Measurements from ENCODE around the gene SPATA24. TPM values are rescaled to one million over a fixed set of nuclear protein-coding genes. Genes with fewer than 3 reads are reported as not detected.

SPATA24 gene
- total RNA-seq, 1 donor from 2014 or later = 6.2 TPM

DNA sequence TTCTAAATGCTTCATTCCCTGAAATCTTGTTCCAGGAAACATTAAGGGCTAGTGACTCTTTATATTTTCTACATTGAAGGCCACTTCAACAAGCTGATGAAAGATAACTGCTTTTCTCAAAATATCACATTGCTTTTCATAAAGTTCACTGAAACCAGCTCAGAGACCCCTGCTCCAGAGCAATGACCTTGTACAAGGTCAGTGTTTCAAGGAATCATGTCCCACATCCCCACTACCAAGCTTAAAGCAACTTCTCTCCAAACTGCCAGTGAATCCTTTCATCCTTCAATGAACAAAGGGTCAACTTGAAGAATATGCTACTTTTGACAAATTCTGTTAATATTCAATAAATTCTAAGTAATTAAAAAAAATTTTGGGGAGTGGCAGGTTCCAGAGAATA lies 12.0 kb upstream of the SPATA24 start:
- no peaks in the 10 kb centered on the region for H3K27me3 Mint-ChIP-seq (ENCODE audit: unreplicated experiment)
- TF ChIP-seq, protein P1, sequence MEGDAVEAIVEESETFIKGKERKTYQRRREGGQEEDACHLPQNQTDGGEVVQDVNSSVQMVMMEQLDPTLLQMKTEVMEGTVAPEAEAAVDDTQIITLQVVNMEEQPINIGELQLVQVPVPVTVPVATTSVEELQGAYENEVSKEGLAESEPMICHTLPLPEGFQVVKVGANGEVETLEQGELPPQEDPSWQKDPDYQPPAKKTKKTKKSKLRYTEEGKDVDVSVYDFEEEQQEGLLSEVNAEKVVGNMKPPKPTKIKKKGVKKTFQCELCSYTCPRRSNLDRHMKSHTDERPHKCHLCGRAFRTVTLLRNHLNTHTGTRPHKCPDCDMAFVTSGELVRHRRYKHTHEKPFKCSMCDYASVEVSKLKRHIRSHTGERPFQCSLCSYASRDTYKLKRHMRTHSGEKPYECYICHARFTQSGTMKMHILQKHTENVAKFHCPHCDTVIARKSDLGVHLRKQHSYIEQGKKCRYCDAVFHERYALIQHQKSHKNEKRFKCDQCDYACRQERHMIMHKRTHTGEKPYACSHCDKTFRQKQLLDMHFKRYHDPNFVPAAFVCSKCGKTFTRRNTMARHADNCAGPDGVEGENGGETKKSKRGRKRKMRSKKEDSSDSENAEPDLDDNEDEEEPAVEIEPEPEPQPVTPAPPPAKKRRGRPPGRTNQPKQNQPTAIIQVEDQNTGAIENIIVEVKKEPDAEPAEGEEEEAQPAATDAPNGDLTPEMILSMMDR (IDR thresholded peaks at IDR 0.05; ENCODE audit: partially characterized antibody, unreplicated experiment) = no peak
- H3K4me1 Mint-ChIP-seq (ENCODE audit: low read depth, unreplicated experiment) = no peaks in the 10 kb centered on the region
- DNase-seq = no peak
- no peak overlapping the region for H3K4me3 Mint-ChIP-seq (ENCODE audit: unreplicated experiment)
- no peaks in the 10 kb centered on the region for H3K9me3 Mint-ChIP-seq (ENCODE audit: unreplicated experiment)
- H3K36me3 Mint-ChIP-seq (ENCODE audit: unreplicated experiment) = peaks cover 5% of the 10 kb centered on the region
- H3K27ac Mint-ChIP-seq (ENCODE audit: unreplicated experiment) = no peak overlapping the region

GRCh38 chr5:139415221-139415861 lies 11.5 kb upstream of the SPATA24 start:
- DNase-seq = no peak
- Mint-ChIP-seq H3K4me1 (ENCODE audit: low read depth, unreplicated experiment) (no peaks in the 10 kb centered on the region), H3K27me3 (ENCODE audit: unreplicated experiment) (no peaks in the 10 kb centered on the region), H3K27ac (ENCODE audit: unreplicated experiment) (no peak overlapping the region), H3K9me3 (ENCODE audit: unreplicated experiment) (no peaks in the 10 kb centered on the region), H3K4me3 (ENCODE audit: unreplicated experiment) (no peak overlapping the region), H3K36me3 (ENCODE audit: unreplicated experiment) (peaks cover 5% of the 10 kb centered on the region)
- TF ChIP-seq, protein P1 (IDR thresholded peaks at IDR 0.05; ENCODE audit: partially characterized antibody, unreplicated experiment) = no peak

DNA sequence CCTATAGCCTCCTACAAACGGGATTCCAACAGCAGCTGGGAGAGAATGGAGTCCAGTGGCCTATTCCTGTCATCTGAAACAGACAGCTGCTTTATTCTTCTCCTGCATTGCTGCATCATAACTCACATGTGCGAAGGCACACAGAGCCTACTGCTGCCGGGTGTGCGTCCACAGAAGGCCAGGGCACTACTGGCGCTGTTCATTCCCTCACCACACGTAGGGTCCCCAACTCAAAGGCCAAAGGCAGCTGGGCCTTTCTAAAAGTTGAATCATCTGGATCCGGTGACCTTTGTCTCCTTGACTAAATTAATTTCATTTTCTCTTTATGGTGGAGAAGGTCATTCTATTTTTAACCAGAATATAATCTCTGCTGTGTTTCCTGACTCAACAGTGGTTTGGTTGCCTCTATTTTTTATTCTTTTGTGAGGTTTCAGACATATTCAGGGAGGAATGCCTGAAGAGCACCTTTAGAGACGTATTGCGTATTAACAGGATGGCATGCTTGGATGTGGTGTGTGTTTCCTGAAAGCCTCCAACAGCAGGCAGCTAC lies 10.8 kb upstream of the SPATA24 start:
- Mint-ChIP-seq H3K36me3 (ENCODE audit: unreplicated experiment) (peaks cover 5% of the 10 kb centered on the region), H3K27me3 (ENCODE audit: unreplicated experiment) (no peaks in the 10 kb centered on the region), H3K9me3 (ENCODE audit: unreplicated experiment) (no peaks in the 10 kb centered on the region), H3K4me1 (ENCODE audit: low read depth, unreplicated experiment) (no peaks in the 10 kb centered on the region), H3K4me3 (ENCODE audit: unreplicated experiment) (no peak overlapping the region), H3K27ac (ENCODE audit: unreplicated experiment) (no peak overlapping the region)
- DNase-seq = no peak
- TF ChIP-seq, protein P1 (IDR thresholded peaks at IDR 0.05; ENCODE audit: partially characterized antibody, unreplicated experiment) = no peak

DNA sequence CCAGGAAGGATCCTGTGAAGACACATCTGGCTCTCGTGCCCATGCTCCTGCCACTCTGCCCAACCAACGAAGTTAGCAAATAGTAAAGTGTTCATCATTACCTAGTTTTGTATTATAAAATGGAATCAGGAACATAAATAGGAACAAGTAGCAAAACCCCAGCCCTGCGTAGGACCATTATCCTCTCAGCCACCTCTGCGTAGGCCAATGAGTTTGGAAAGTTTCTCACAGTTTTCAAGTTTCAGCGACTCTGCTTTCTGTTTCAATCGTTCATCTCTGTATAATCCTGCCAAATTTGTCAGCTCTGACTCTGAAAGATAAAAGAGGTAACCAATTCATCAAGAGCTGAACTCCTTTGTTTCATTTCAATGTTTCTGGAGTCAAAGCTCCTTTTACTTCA lies 10.1 kb upstream of the SPATA24 start:
- H3K9me3 Mint-ChIP-seq (ENCODE audit: unreplicated experiment) = no peaks in the 10 kb centered on the region
- H3K4me3 Mint-ChIP-seq (ENCODE audit: unreplicated experiment) = no peak overlapping the region
- H3K4me1 Mint-ChIP-seq (ENCODE audit: low read depth, unreplicated experiment) = no peaks in the 10 kb centered on the region

DNA sequence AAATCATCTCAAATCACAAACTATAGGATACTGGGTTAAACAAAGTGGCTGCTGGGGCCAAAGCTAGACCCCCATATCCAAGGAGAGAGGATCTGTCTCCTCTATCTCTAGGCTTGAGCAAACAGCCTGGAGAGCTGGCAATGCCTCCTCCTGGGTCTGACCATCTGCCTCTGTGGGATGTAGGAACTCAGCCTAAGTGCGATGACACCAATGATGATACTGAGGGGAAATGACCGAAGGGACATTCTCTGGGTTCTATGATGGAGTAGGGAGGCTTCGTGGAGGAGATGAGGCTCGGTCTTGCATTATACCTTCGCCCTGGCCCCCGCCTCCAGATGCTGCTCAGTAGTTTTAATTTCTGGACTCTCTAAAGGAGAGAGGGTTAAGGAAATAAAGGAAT lies 9.3 kb upstream of the SPATA24 start:
- Mint-ChIP-seq H3K4me3 (ENCODE audit: unreplicated experiment) (no peak overlapping the region), H3K9me3 (ENCODE audit: unreplicated experiment) (no peaks in the 10 kb centered on the region), H3K4me1 (ENCODE audit: low read depth, unreplicated experiment) (no peaks in the 10 kb centered on the region), H3K27ac (ENCODE audit: unreplicated experiment) (no peak overlapping the region), H3K27me3 (ENCODE audit: unreplicated experiment) (no peaks in the 10 kb centered on the region), H3K36me3 (ENCODE audit: unreplicated experiment) (peaks cover 5% of the 10 kb centered on the region)
- TF ChIP-seq, protein P1 (IDR thresholded peaks at IDR 0.05; ENCODE audit: partially characterized antibody, unreplicated experiment) = no peak
- no peak for DNase-seq

More for the DNA sequence above, 10.1 kb upstream of the SPATA24 start:
- TF ChIP-seq, protein P1 (IDR thresholded peaks at IDR 0.05; ENCODE audit: partially characterized antibody, unreplicated experiment) = no peak
- DNase-seq = no peak
- peaks cover 5% of the 10 kb centered on the region for H3K36me3 Mint-ChIP-seq (ENCODE audit: unreplicated experiment)
- no peaks in the 10 kb centered on the region for H3K27me3 Mint-ChIP-seq (ENCODE audit: unreplicated experiment)
- no peak overlapping the region for H3K27ac Mint-ChIP-seq (ENCODE audit: unreplicated experiment)
